DOHH2 (cell line): ENCODE results near the gene ADSL.
A peak's percentile ranks its signal among the peaks of the same experiment; 100 is the strongest.

Experiments
- H3F3A ChIP-seq: fragments of 200-600 bp; sonication (generic), shearing (Covaris generic); 2 replicates; pipeline ENCODE4 v1.6.0; 2016; ENCODE audit warnings: antibody characterized with exemption, mild to moderate bottlenecking; ENCODE audit not compliant: control insufficient read depth, insufficient read depth
- H3K27ac ChIP-seq: fragments of 200-600 bp; sonication (generic); 2 replicates; pipeline ENCODE4 v1.5.1; 2014; ENCODE audit warnings: low read depth, mild to moderate bottlenecking, low read length, moderate library complexity
- H3K27me3 ChIP-seq: fragments of 200-600 bp; sonication (generic); 2 replicates; pipeline ENCODE4 v1.6.1; 2014; ENCODE audit warnings: mild to moderate bottlenecking, low read length, mixed read lengths; ENCODE audit not compliant: control insufficient read depth
- H3K36me3 ChIP-seq: fragments of 200-600 bp; sonication (generic); 2 replicates; pipeline ENCODE4 v1.6.1; 2014; ENCODE audit warnings: mild to moderate bottlenecking, low read length, moderate library complexity, mixed read lengths; ENCODE audit not compliant: control insufficient read depth
- H3K4me1 ChIP-seq: fragments of 200-600 bp; sonication (generic); 2 replicates; pipeline ENCODE4 v1.6.1; 2014; ENCODE audit warnings: mild to moderate bottlenecking, low read length, mixed read lengths; ENCODE audit not compliant: control insufficient read depth
- H3K4me2 ChIP-seq: fragments of 200-600 bp; sonication (generic); 2 replicates; pipeline ENCODE4 v1.6.0; 2014; ENCODE audit warnings: mild to moderate bottlenecking, low read length, moderate library complexity
- H3K4me3 ChIP-seq: fragments of 200-600 bp; sonication (generic); 2 replicates; pipeline ENCODE4 v1.5.1; 2014; ENCODE audit warnings: mild to moderate bottlenecking, low read length, mixed read lengths
- H3K79me2 ChIP-seq: fragments of 200-600 bp; sonication (generic); 2 replicates; pipeline ENCODE4 v1.6.1; 2014; ENCODE audit warnings: mild to moderate bottlenecking, low read length, mixed read lengths; ENCODE audit not compliant: control insufficient read depth
- H3K9me2 ChIP-seq: fragments of 200-600 bp; sonication (generic); replicated peaks from 2 replicates; pipeline ENCODE4 v1.6.1; 2014; ENCODE audit warnings: mild to moderate bottlenecking, low read length, mixed read lengths; ENCODE audit not compliant: control insufficient read depth
- H3K9me3 ChIP-seq: fragments of 200-600 bp; sonication (generic); 2 replicates; pipeline ENCODE4 v1.6.1; 2014; ENCODE audit warnings: antibody characterized with exemption, low read length, mixed read lengths; ENCODE audit not compliant: control insufficient read depth, insufficient read depth
- H4K20me1 ChIP-seq: fragments of 200-600 bp; sonication (generic); 2 replicates; pipeline ENCODE4 v1.6.0; 2014; ENCODE audit warnings: low read depth, mild to moderate bottlenecking, antibody characterized with exemption, low read length, moderate library complexity; ENCODE audit not compliant: control insufficient read depth, insufficient read depth
- EZH2phosphoT487 ChIP-seq: fragments of 200-600 bp; sonication (generic); IDR thresholded peaks from 2 replicates; pipeline ENCODE4 v1.6.1; 2017; ENCODE audit warnings: borderline replicate concordance, mild to moderate bottlenecking, antibody characterized with exemption, low read length, moderate library complexity, mixed read lengths
- TF ChIP-seq, protein P1 (sequence below): fragments of 200-600 bp; sonication (generic); IDR thresholded peaks from one replicate; pipeline ENCODE4 v1.5.1; 2014; ENCODE audit warnings: antibody characterized with exemption, mild to moderate bottlenecking, low read depth, low read length; ENCODE audit not compliant: poor library complexity, severe bottlenecking

Gene ADSL

DNA sequence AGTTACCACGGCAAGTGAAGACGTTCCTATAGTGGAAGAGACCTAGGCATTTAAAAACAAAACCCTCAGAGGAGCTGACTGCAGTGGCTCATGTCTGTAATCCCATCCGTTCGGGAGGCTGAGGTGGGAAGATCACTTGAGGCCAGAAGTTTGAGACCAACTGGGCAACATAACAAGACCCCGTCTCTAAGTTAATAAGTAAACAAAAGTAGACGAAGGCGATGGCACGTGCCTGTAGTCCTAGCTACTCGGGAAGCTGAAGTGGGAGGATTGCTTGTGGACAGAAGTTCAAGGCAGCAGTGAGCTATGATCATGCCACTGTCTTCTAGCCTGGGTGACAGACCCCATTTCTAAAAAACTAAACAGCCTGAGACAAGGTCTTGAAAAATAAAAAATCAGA is 3.8 kb upstream of the ADSL start:
- peaks cover 16% of the 10 kb centered on the region for H3K36me3 ChIP-seq
- no peak overlapping the region for H3K4me2 ChIP-seq
- H3F3A ChIP-seq = peaks cover 27% of the 10 kb centered on the region
- peaks cover 33% of the 10 kb centered on the region for H3K4me1 ChIP-seq
- H3K4me3 ChIP-seq = no peak overlapping the region
- peaks cover 26% of the 10 kb centered on the region for H3K79me2 ChIP-seq
- no peaks in the 10 kb centered on the region for H3K27me3 ChIP-seq
- no peak overlapping the region for H3K27ac ChIP-seq
- no peaks in the 10 kb centered on the region for H3K9me3 ChIP-seq
- no peaks in the 10 kb centered on the region for H3K9me2 ChIP-seq
- TF ChIP-seq, protein P1, sequence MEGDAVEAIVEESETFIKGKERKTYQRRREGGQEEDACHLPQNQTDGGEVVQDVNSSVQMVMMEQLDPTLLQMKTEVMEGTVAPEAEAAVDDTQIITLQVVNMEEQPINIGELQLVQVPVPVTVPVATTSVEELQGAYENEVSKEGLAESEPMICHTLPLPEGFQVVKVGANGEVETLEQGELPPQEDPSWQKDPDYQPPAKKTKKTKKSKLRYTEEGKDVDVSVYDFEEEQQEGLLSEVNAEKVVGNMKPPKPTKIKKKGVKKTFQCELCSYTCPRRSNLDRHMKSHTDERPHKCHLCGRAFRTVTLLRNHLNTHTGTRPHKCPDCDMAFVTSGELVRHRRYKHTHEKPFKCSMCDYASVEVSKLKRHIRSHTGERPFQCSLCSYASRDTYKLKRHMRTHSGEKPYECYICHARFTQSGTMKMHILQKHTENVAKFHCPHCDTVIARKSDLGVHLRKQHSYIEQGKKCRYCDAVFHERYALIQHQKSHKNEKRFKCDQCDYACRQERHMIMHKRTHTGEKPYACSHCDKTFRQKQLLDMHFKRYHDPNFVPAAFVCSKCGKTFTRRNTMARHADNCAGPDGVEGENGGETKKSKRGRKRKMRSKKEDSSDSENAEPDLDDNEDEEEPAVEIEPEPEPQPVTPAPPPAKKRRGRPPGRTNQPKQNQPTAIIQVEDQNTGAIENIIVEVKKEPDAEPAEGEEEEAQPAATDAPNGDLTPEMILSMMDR = no peak
- no peak for TF ChIP-seq EZH2phosphoT487
- H4K20me1 ChIP-seq = no peaks in the 10 kb centered on the region

GRCh38 chr22:40345271-40345670 is 1.0 kb upstream of the ADSL start:
- peak overlapping the region; percentile 88 for H3K4me2 ChIP-seq
- no peaks in the 10 kb centered on the region for H3K9me3 ChIP-seq
- H3K9me2 ChIP-seq = no peaks in the 10 kb centered on the region
- peak overlapping the region; percentile 96 for H3K27ac ChIP-seq
- peaks cover 54% of the 10 kb centered on the region for H3K79me2 ChIP-seq
- no peaks in the 10 kb centered on the region; the same call in 1 of the 2 replicates for H4K20me1 ChIP-seq
- TF ChIP-seq, protein P1 = no peak
- no peak for TF ChIP-seq EZH2phosphoT487
- H3K4me1 ChIP-seq = peaks cover 46% of the 10 kb centered on the region
- H3K4me3 ChIP-seq = peak overlapping the region; percentile 96
- no peaks in the 10 kb centered on the region for H3K27me3 ChIP-seq
- peaks cover 30% of the 10 kb centered on the region for H3F3A ChIP-seq
- H3K36me3 ChIP-seq = peaks cover 41% of the 10 kb centered on the region

GRCh38 chr22:40345815-40346184 is 500 bp upstream of the ADSL start:
- TF ChIP-seq, protein P1 = no peak
- TF ChIP-seq EZH2phosphoT487 = no peak
- Histone ChIP-seq H3K27me3 (no peaks in the 10 kb centered on the region), H3K4me1 (peaks cover 46% of the 10 kb centered on the region)

DNA sequence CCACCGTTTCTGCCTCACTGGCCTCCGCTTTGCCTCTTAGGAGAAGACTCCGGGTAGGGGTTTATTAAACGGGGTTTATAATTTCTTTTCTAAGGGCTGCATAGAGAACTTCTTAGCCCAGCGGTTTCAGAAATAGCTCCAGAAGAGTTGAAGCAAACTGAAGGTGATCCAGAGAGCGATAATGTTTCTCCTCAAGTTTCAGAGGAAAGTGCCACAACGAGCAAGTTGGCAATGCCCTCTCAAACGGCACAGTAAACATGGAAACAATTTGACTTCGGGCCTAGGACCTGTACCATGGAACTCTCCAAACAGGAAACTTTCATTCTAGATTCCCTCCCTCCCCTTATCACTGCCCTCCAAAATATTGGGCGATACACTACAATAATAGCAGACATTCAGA is 1.0 kb downstream of the ADSL start:
- Histone ChIP-seq H3K79me2 (peaks cover 71% of the 10 kb centered on the region), H3K4me3 (peak overlapping the region; percentile 96)

More at GRCh38 chr22:40345815-40346184, 500 bp upstream of the ADSL start:
- H3K27ac ChIP-seq = peak overlapping the region; percentile 96
- H3K9me3 ChIP-seq = no peaks in the 10 kb centered on the region
- H3K9me2 ChIP-seq = no peaks in the 10 kb centered on the region
- H4K20me1 ChIP-seq = no peaks in the 10 kb centered on the region; the same call in 1 of the 2 replicates
- H3F3A ChIP-seq = peaks cover 30% of the 10 kb centered on the region
- peaks cover 59% of the 10 kb centered on the region for H3K79me2 ChIP-seq
- H3K4me3 ChIP-seq = peak overlapping the region; percentile 96
- peaks cover 46% of the 10 kb centered on the region for H3K36me3 ChIP-seq
- H3K4me2 ChIP-seq = peak overlapping the region; percentile 88

More for the DNA sequence above, 1.0 kb downstream of the ADSL start:
- H4K20me1 ChIP-seq = no peaks in the 10 kb centered on the region; the same call in 1 of the 2 replicates
- TF ChIP-seq EZH2phosphoT487 = no peak
- TF ChIP-seq, protein P1 = no peak
- H3K4me1 ChIP-seq = peaks cover 36% of the 10 kb centered on the region
- peaks cover 22% of the 10 kb centered on the region for H3F3A ChIP-seq
- peak overlapping the region; percentile 96 for H3K27ac ChIP-seq
- H3K36me3 ChIP-seq = peaks cover 60% of the 10 kb centered on the region
- no peaks in the 10 kb centered on the region for H3K27me3 ChIP-seq
- no peaks in the 10 kb centered on the region for H3K9me2 ChIP-seq
- no peaks in the 10 kb centered on the region for H3K9me3 ChIP-seq
- H3K4me2 ChIP-seq = peak overlapping the region; percentile 88
